ENCODE data around the gene TNNT1. TPM values are rescaled to one million over a fixed set of nuclear protein-coding genes. Genes with fewer than 3 reads are reported as not detected.

Gene TNNT1
- total and polyA plus RNA-seq, 8 donors = 1.1 to 4.3 (median 1.6) TPM; not detected in 1

DNA sequence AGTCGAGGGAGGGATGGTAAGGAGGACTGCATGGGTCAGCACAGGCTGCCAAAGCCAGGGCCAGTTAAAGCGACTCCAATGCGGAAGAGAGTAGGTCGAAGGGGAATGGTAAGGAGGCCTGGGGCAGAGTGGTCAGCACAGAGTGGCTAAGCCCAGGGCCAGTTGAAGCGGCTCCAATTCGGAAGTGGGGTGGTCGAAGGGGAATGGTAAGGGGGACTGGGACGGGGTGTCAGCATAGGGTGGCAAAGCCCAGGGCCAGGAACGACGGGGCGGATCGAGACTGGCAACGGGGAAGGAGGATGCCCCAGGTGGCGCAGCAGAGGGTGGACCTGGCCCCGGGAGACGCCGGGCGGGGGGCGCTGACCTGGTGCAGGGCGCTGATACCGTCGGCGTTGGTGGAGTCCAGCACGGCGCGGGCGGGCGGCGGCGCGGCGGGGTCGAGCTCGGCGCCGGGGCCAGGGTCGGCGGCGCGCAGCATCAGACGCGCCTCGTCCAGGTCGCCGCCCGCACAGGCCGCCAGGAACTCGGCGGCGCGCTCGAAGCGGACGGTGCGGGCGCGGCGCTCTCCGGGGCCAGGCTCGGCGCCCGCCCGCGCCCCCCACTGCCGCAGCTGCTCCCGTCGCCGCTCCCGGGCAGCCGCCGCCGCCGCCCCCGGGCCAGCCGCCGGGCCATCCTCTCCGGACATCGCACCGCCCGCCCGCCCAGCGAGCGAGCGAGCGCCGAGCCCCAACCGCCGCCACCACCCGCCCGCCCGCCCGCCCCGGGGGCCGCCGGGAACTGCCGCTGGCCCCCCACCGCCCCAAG is 31.9 kb downstream of the TNNT1 start, which contains the start of gene PPP1R12C:
TSS of gene PPP1R12C (minus strand) at position 779 of the 804 bp plus-strand sequence. CDS start at position 685, 94 bp downstream.
- no peak for ATAC-seq
- Histone ChIP-seq H3K27me3 (peaks cover 0 to under 1% of the 10 kb centered on the region in 2 donors), H3K36me3 (peaks cover 0 to 10% of the 10 kb centered on the region in 2 donors), H3K4me3 (peak within 1 kb of the TSS; percentile 61 to 91), H3K9me3 (no peaks in the 10 kb centered on the region), H3K4me1 (peaks cover 21 to 52% of the 10 kb centered on the region in 2 donors), H3K27ac (peak within 1 kb of the TSS; percentile 76 to 86)
- peak in 2 of 4 donors; percentile 14 to 19 for DNase-seq
- TF ChIP-seq, protein P1, sequence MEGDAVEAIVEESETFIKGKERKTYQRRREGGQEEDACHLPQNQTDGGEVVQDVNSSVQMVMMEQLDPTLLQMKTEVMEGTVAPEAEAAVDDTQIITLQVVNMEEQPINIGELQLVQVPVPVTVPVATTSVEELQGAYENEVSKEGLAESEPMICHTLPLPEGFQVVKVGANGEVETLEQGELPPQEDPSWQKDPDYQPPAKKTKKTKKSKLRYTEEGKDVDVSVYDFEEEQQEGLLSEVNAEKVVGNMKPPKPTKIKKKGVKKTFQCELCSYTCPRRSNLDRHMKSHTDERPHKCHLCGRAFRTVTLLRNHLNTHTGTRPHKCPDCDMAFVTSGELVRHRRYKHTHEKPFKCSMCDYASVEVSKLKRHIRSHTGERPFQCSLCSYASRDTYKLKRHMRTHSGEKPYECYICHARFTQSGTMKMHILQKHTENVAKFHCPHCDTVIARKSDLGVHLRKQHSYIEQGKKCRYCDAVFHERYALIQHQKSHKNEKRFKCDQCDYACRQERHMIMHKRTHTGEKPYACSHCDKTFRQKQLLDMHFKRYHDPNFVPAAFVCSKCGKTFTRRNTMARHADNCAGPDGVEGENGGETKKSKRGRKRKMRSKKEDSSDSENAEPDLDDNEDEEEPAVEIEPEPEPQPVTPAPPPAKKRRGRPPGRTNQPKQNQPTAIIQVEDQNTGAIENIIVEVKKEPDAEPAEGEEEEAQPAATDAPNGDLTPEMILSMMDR (IDR thresholded peaks at IDR 0.05) = no peak
- intact Hi-C loops (cut with DNase I) = no loop called here

DNA sequence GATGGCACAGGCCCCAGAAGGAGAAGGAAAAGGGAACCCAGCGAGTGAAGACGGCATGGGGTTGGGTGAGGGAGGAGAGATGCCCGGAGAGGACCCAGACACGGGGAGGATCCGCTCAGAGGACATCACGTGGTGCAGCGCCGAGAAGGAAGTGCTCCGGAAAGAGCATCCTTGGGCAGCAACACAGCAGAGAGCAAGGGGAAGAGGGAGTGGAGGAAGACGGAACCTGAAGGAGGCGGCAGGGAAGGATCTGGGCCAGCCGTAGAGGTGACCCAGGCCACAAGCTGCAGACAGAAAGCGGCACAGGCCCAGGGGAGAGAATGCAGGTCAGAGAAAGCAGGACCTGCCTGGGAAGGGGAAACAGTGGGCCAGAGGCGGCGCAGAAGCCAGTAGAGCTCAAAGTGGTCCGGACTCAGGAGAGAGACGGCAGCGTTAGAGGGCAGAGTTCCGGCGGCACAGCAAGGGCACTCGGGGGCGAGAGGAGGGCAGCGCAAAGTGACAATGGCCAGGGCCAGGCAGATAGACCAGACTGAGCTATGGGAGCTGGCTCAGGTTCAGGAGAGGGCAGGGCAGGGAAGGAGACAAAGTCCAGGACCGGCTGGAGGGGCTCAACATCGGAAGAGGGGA is 32.7 kb downstream of the TNNT1 start:
- Histone ChIP-seq H3K4me3 (peak overlapping the region; percentile 61 to 91), H3K27ac (peak overlapping the region; percentile 75 to 86), H3K4me1 (peaks cover 21 to 52% of the 10 kb centered on the region in 2 donors), H3K27me3 (no peaks in the 10 kb centered on the region), H3K36me3 (peaks cover 0 to 17% of the 10 kb centered on the region in 2 donors), H3K9me3 (no peaks in the 10 kb centered on the region)
- TF ChIP-seq, protein P1 (IDR thresholded peaks at IDR 0.05) = no peak
- intact Hi-C loops (cut with DNase I) = no loop called here
- peak; percentile 28 to 90 (median 60) for DNase-seq
- ATAC-seq = peak; percentile 13

DNA sequence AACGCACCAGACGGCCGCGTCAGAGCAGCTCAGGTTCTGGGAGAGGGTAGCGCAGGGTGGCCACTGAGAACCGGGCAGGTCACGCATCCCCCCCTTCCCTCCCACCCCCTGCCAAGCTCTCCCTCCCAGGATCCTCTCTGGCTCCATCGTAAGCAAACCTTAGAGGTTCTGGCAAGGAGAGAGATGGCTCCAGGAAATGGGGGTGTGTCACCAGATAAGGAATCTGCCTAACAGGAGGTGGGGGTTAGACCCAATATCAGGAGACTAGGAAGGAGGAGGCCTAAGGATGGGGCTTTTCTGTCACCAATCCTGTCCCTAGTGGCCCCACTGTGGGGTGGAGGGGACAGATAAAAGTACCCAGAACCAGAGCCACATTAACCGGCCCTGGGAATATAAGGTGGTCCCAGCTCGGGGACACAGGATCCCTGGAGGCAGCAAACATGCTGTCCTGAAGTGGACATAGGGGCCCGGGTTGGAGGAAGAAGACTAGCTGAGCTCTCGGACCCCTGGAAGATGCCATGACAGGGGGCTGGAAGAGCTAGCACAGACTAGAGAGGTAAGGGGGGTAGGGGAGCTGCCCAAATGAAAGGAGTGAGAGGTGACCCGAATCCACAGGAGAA is 33.5 kb downstream of the TNNT1 start:
- H3K27ac ChIP-seq = peak overlapping the region; percentile 75 to 86

DNA sequence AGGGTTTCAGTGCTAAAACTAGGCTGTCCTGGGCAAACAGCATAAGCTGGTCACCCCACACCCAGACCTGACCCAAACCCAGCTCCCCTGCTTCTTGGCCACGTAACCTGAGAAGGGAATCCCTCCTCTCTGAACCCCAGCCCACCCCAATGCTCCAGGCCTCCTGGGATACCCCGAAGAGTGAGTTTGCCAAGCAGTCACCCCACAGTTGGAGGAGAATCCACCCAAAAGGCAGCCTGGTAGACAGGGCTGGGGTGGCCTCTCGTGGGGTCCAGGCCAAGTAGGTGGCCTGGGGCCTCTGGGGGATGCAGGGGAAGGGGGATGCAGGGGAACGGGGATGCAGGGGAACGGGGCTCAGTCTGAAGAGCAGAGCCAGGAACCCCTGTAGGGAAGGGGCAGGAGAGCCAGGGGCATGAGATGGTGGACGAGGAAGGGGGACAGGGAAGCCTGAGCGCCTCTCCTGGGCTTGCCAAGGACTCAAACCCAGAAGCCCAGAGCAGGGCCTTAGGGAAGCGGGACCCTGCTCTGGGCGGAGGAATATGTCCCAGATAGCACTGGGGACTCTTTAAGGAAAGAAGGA is 34.4 kb downstream of the TNNT1 start:
- intact Hi-C loops (cut with DNase I) = no loop called here
- H3K36me3 ChIP-seq = peaks cover 0 to 30% of the 10 kb centered on the region in 2 donors
- H3K9me3 ChIP-seq = no peaks in the 10 kb centered on the region
- no peak for DNase-seq
- peaks cover 21 to 52% of the 10 kb centered on the region in 2 donors for H3K4me1 ChIP-seq
- no peak for ATAC-seq
- TF ChIP-seq, protein P1 (IDR thresholded peaks at IDR 0.05) = no peak
- H3K27me3 ChIP-seq = no peaks in the 10 kb centered on the region
- H3K27ac ChIP-seq = peak overlapping the region in 1 of 2 donors; percentile 4
- no peak overlapping the region for H3K4me3 ChIP-seq

More for the DNA sequence above, 33.5 kb downstream of the TNNT1 start:
- intact Hi-C loops (cut with DNase I) = no loop called here
- DNase-seq (peak in 1 of 4 donors; percentile 10), ATAC-seq (no peak)
- Histone ChIP-seq H3K27me3 (no peaks in the 10 kb centered on the region), H3K9me3 (no peaks in the 10 kb centered on the region), H3K36me3 (peaks cover 0 to 21% of the 10 kb centered on the region in 2 donors), H3K4me3 (peak overlapping the region; percentile 61 to 91), H3K4me1 (peaks cover 21 to 52% of the 10 kb centered on the region in 2 donors)
- TF ChIP-seq, protein P1 (IDR thresholded peaks at IDR 0.05) = no peak
